Ureter (tissue), 1 donor: ENCODE measurements around the gene CUX1. TPM values are rescaled to one million over a fixed set of nuclear protein-coding genes. Genes with fewer than 3 reads are reported as not detected.
"Not testable (repeated sequence)": the region's sequence is repeated elsewhere in the genome, so short reads cannot be mapped to it uniquely, and the experiment has no call there.

Experiments
- DNase-seq: peaks from one replicate; pipeline ENCODE4 v3.0.0-alpha.2; 2020; ENCODE audit warnings: low spot score
- total RNA-seq: library from RNA; stranded (reverse); gene quantifications from one replicate; pipeline ENCODE4 v1.2.4, GENCODE V29; 2023
- donor health status: DM: yes; HTN: yes; CAD: no.

The CUX1 gene
- total RNA-seq, 1 donor from 2014 or later = 103 TPM

- DNase-seq = no peak
Measured at GRCh38 chr7:102006695-102007094, 189.3 kb downstream of the CUX1 start.

GRCh38 chr7:102008535-102009262 lies 191.3 kb downstream of the CUX1 start:
- no peak for DNase-seq

GRCh38 chr7:102009628-102010027 lies 192.2 kb downstream of the CUX1 start:
- DNase-seq = no peak

- not testable (repeated sequence) for DNase-seq
Measured at GRCh38 chr7:102012112-102012830, 194.8 kb downstream of the CUX1 start.

- DNase-seq = no peak
Measured at GRCh38 chr7:102012941-102013461, 195.6 kb downstream of the CUX1 start.

- no peak for DNase-seq
Measured at GRCh38 chr7:102018876-102019275, 201.4 kb downstream of the CUX1 start.

GRCh38 chr7:102019461-102019860 lies 202.0 kb downstream of the CUX1 start:
- DNase-seq = no peak

GRCh38 chr7:102021841-102022618 lies 204.6 kb downstream of the CUX1 start:
- no peak for DNase-seq

- no peak for DNase-seq
Measured at GRCh38 chr7:102024005-102024768, 206.8 kb downstream of the CUX1 start.

GRCh38 chr7:102024769-102025391 lies 207.5 kb downstream of the CUX1 start:
- DNase-seq = no peak

GRCh38 chr7:102025777-102026176 lies 208.4 kb downstream of the CUX1 start:
- DNase-seq = not testable (repeated sequence)

GRCh38 chr7:102028206-102028826 lies 210.9 kb downstream of the CUX1 start:
- DNase-seq = no peak

- DNase-seq = no peak
Measured at GRCh38 chr7:102029616-102030015, 212.2 kb downstream of the CUX1 start.

GRCh38 chr7:102030696-102031095 lies 213.3 kb downstream of the CUX1 start:
- DNase-seq = no peak

- DNase-seq = no peak
Measured at GRCh38 chr7:102036958-102037357, 219.5 kb downstream of the CUX1 start.

GRCh38 chr7:102039706-102040105 lies 222.3 kb downstream of the CUX1 start:
- DNase-seq = no peak

- DNase-seq = no peak
Measured at GRCh38 chr7:102040569-102040968, 223.1 kb downstream of the CUX1 start.

- DNase-seq = no peak
Measured at GRCh38 chr7:102042016-102042656, 224.7 kb downstream of the CUX1 start.

- not testable (repeated sequence) for DNase-seq
Measured at GRCh38 chr7:102042796-102043195, 225.4 kb downstream of the CUX1 start.

- DNase-seq = no peak
Measured at GRCh38 chr7:102044641-102044983, 227.2 kb downstream of the CUX1 start.
